Measurements from ENCODE around the gene KIAA2012. TPM values are rescaled to one million over a fixed set of nuclear protein-coding genes. Genes with fewer than 3 reads are reported as not detected.

KIAA2012 gene
- total and polyA plus RNA-seq, 2 of the 8 experiments (the other 6 are each of a cell fraction or from before 2014, with no cell fraction given), result not detected

DNA sequence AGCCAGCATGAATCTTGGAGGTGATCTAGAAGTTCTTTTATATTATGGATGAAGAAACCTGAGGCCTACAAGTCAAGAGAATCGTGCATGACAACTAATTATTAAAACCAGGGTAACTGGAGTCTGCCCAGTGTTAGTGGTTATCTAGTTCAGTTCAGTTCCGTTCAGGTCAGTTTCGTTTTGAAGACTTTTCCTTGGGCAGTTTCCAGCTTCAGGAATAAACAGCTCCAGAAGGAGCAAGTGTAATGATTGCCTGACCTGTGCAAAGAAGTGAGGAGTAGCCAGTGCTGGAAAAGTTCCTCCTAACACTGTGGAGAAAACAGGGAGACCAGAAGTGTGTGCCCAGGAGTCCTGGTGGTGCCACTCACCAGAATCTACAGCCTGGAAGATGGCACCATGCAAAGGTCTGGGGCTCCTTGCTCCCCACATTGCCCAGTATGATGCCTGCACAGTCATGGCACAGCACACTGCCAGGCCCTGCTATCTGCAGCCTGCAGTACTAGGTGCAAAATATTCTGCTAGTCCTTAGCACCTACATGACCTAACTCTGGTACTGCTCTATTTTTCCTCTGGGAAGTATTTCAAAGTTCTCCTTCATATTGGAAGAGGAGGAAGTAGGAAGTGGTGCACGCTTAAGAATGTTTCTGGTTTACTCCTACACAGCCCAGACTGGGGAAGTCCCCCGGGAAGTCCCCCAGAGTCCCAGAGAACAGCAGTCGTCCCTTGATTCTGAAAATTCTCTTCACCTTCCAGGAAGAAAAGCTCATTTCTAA lies 99.6 kb downstream of the KIAA2012 start (continued):
- no peak for TF ChIP-seq SUZ12 (IDR thresholded peaks at IDR 0.05; ENCODE audit: low read length)

Data from H1 (cell line).